GM12892 (cell line): Measurements from ENCODE around the gene OVOL1.

Experiments used
- DNase-seq: peaks from one replicate; pipeline ENCODE4 v3.0.0; 2011; ENCODE audit not compliant: insufficient read length
- FAIRE-seq: peaks from 2 replicates; lab custom pipeline; 2011; peaks lifted over from hg19 to GRCh38; lab: Jason Lieb, UNC
- POLR2A ChIP-seq: IDR thresholded peaks from 2 replicates; pipeline ENCODE4 v1.6.1; 2011; ENCODE audit warnings: low read depth, low read length, control low read depth
- POLR2AphosphoS5 ChIP-seq: IDR thresholded peaks from 2 replicates; pipeline ENCODE4 v1.6.1; 2011; ENCODE audit warnings: low read depth, low read length, control low read depth
- TAF1 ChIP-seq: IDR thresholded peaks from 2 replicates; pipeline ENCODE4 v1.6.1; 2011; ENCODE audit warnings: low read depth, mild to moderate bottlenecking, control low read depth, low read length, borderline replicate concordance

OVOL1 gene

GRCh38 chr11:65833297-65834030, 46.6 kb downstream of the OVOL1 start, which contains the start of gene SNX32:
SNX32 (plus strand) TSS chr11:65833963; CDS start chr11:65834066, 103 bp downstream.
- TF ChIP-seq POLR2A (peak; percentile 46; the same call in 1 of the 2 replicates), POLR2AphosphoS5 (no peak), TAF1 (0 out of 2 replicates have a peak, but pooled peaks have one; percentile 6)
- DNase-seq: peak; percentile 98
- peak; percentile 100 for FAIRE-seq

- DNase-seq (no peak), FAIRE-seq (no peak)
- TF ChIP-seq POLR2A (no peak), POLR2AphosphoS5 (no peak), TAF1 (no peak)
Observed at GRCh38 chr11:65834202-65834601, 47.3 kb downstream of the OVOL1 start.

GRCh38 chr11:65842144-65842543, 55.3 kb downstream of the OVOL1 start:
- DNase-seq (no peak), FAIRE-seq (peak; percentile 24)
- TF ChIP-seq POLR2AphosphoS5 (no peak), POLR2A (no peak), TAF1 (no peak)

GRCh38 chr11:65843811-65844210, 56.9 kb downstream of the OVOL1 start:
- TF ChIP-seq POLR2AphosphoS5: no peak
- no peak for TF ChIP-seq POLR2A
- no peak for TF ChIP-seq TAF1
- FAIRE-seq (no peak), DNase-seq (no peak)

DNA sequence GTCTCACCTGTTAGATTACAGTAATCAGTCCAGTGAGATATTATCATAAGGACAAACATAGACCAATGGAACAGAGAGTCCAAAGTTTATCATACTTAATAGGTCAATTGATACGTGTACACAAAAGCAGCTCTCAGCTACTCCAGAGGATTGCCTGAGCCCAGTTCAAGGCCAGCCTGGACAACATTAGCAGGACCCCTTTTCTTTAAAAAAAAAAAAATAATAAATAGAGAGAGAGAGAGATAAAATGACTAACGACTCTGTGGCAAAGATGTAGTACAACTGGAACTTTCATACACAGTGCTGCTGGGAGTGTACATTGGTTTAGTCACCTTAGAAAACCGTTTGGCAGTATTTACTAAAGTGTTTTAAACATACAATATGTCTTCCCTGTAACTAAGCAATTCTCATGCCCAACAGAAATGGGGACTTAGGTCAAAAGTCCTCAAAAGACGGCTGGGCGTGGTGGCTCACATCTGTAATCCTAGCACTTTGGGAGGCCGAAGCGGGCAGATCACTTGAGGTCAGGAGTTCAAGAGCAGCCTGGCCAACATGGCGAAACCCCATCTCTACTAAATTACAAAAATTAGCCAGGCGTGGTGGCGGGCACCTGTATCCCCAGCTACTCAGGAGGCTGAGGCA, 57.5 kb downstream of the OVOL1 start:
- TF ChIP-seq POLR2A (no peak), POLR2AphosphoS5 (no peak), TAF1 (no peak)
- no peak for FAIRE-seq

More for the DNA sequence above, 57.5 kb downstream of the OVOL1 start:
- no peak for DNase-seq
